ENCODE data around the gene PPFIBP2.

PPFIBP2 gene

DNA sequence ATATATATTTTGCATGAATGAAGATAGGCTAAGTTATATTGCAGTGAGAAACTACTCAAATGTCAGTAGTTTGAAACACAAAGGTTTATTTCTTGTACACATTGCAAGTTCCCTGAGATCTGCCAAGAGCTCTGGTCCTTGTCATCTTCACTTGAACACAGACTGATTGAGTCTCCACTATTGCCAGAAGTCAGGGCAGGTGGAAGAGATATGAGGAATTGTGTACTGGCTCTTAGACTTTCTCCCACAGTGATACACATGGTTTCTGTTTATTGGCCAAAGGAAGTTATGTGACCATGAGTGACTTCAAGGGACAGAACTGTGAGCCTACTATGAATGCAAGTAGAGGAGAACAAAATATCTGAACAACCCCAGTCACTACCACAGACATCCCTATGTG, 44.2 kb downstream of the PPFIBP2 start:
- no peak for DNase-seq

DNA sequence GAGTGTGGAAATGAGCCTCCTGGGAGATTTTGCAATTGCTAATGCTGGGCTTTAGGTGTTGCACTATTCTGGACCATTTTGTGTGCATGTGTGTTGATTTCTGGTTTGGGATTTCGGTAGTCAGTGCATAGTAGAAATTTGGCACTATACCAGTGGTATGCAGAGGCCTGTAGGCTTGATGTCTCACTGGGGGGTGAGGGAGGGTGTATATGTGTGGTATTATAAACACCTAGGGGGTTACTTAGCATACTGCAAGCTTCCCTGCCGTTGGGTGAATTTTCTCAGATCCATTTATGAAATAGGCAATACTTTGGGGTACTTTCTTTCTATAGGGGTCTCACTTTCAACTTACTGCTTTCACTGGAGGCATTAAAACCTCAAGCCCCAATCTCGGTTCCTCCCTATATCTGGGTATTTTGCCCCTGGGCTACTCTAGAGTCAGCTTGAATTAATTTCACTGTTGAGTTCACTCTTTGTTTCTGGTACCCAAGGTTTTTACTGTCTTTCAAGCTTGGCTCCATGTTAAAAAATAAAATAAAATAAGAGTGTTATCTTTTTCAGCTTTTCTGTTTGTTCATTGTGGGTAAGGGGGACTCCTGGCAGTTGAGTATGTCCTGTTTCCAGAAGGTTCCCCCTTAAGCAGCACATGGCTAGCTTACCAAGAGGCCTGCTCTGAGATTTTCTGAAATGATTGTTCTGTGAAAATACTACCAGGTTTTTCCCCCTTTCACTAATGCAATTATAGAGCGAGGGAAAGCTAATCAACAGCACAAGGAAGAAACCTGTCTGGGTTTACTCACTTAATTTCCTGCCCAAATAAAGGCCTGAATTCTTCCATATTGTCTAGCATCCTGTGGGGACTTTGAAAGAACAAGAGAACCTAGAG, 45.8 kb downstream of the PPFIBP2 start:
- no peak for DNase-seq

DNA sequence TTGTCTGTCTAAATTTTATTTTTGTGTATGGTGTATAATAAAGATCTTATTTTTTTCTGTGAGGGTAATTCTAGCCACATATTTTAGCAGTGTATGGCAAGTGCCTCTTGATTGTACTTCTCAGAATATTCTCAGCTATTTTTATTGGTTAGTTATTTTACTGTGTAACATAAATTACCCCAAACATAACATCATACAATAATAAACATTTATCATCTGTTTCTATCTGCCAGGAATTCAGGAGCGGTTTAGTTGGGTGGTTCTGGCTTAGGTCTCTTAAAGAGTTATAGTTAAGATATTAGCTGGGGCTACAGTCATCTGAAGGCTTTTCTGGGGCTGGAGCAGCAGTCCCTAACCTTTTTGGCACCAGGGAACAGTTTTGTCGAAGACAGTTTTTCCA, 47.8 kb downstream of the PPFIBP2 start:
- no peak for DNase-seq

DNA sequence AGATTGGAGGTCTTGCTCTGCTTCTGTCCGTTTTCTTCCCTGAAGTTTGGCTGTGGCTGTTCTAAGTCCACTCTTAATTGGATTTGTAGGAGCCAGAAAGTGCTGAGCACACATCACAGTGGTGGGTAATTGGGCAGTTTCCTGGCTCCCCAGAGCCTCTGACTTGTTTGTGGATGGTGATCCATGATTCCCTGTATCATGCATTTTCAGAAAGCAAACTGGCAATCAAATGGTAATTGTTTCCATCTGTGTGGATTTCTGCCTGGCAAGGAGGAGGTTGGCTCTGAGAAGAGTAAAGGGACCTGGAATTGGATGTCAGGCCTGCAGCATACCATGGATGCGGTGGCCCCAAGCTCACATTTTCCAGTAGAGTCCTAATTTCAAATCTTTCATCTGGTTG, 49.5 kb downstream of the PPFIBP2 start:
- no peak for DNase-seq

DNA sequence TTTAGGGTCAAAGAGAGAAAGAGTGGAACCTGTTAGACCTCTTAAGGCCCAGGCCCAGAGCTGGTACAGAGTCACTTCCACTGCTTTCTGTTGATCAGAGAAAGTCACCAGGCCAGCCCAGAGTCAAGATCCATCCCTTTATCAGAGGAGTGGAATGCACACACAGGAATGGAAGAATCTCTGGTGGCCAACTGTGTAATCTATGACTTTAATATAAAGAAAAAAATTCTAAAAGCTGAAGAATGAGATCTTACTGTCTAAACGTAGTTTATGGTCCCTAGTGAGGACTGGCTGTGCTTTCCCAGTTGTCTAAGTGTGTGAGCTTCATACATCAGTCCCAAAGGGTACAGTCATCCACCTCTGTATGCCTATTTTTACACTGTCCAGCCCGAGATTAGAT, 51.0 kb downstream of the PPFIBP2 start:
- no peak for DNase-seq

DNA sequence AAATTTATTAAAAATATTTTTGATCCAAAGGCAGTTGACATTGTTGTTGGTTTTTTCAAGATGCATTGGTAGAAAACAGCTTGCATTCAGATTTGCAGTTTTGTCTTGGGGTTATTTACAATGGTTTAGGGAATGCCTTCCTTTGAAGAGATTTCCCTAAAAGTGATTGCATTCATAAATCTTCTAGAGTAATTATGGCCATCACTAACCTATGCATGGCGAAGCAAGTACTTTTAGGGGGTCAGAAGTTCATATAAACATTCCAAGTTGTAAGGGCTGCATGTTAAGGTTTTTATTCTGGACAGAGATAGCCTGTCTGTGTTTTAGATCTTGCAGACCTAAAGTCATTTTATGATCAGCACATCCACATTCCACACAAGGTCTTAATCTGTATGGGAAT, 53.5 kb downstream of the PPFIBP2 start:
- no peak for DNase-seq

DNA sequence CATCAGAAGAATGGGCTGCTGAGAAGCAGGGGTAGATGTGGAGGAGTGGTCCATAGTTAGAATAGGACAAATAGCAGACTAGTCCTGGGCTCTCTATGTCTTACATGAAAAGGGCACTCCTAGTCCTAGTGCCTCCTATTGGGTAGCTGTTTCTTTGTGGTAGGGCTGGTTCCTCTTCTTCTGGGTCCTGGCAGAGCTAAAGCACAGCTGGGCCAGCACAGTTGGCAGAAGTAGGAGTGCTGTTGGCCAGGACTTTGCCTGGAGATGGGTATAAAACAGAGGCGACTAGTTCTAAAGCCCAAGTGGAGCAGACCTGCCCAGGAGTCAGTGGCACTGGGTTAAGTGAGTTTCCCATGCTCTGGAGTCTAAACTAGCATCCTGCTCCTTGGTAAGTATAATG, 55.2 kb downstream of the PPFIBP2 start:
- no peak for DNase-seq

DNA sequence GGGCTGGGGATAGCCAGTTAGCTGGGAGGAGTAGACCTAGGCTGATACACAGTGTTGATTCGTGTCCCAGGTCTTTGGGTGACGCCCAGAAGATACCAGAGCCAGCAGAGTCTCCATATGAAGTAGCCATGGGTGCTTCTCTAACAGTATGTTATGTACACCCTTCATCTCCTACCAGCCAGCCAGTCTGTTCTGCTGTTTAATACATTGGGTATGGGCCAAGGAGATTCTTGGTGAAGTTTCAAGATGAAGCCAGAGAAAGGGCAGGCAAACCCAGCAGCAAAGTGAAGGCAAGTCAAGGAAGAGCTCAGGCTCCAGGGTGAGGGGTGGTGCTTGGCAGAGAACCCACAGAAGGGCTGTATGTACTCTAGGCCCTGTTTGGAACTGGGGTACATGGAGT, 56.4 kb downstream of the PPFIBP2 start:
- no peak for DNase-seq

DNA sequence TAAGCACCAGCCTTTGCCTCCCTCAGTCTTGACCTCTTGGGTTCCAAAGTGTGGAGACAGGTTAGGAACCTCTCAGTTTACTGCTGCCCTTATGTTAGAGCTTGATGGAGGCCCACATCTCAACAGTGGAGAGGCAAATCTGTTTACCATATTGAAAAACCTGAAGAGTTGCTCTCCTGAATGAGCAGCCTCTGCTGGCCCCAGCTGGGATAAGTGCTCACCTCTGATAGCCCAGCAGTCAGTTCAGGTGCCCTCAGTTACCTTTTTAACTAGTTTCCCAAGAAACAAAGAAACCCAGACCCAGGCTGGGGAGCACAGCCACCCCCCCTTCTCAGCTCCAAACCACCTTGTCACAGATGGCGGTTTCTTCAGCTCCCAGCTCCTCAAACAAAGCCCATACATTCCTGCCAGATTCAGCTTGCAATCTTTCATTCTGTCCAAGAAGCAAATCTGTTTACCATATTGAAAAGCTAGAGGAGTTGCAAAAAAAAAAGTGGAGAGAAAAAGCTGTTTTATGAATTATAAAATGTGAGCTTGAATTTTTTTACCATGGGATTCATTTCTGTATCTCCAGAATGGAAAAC, 57.2 kb downstream of the PPFIBP2 start:
- DNase-seq = no peak

DNA sequence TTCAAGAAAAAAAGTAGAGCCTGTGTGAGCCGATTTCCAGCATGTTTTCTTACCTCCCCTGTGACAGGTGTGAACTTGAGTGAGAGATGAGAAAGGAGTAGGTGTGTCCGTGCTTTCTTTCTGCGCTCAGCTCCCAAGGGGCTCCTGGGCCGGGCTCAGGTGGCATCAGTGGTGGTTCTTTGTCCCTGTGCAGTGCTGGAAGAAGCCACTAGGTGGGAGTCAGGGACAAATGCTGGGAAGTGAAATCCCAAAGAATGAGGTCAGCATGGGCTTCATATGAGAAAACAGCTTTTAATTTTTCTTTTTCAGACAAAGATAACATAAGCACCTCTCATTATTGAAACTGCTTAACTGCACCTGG, 57.8 kb downstream of the PPFIBP2 start:
- DNase-seq = no peak

DNA sequence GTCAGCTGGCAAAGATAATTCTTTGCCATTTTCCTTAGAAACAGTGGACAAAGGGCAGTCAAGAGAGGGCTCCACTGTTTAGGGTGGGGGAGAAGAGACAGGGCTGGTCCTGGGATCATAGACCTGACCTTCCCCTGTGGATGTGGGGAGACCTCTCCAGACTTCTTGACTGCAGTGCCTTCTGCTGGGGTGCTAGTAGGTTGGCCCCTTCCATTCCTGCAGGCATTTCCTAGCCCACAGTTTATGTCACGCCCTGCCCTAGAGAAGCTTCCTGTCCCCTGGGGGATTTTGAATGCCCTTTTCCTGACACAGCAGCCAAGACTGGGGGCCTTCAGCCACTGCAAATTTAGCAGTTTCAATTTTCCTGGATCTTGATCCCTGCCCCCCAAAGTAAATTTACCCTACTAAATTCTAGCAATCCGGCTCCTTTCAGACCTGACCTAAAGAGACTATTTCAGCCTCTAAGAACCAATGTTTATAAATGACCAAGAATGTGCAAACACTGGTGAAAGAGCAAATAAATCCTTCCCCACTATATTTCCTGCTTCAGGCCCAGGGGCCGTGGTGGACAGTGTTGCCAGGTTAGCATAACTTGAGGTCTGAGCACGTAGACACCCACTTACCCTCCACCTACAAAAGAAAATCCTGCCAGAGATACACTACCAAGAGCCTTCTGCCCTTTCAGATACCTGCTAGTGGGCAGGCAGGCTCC, 58.4 kb downstream of the PPFIBP2 start:
- DNase-seq = no peak

DNA sequence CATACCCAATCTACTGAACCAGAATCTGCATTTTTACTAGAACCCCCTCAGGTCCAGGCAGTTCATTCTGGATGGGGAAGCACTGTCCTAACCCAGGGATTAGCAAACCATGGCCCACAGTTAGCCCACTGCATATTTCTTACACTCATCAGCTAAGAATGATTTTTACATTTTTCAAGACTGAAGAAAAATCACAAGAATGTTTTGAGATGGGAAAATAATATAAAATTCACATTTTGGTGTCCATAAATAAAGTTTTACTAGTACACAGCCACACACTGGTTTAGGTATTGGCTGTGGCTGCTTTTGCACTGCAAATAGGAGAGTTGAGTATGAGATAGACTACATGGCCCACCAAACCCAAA, 59.4 kb downstream of the PPFIBP2 start:
- no peak for DNase-seq

DNA sequence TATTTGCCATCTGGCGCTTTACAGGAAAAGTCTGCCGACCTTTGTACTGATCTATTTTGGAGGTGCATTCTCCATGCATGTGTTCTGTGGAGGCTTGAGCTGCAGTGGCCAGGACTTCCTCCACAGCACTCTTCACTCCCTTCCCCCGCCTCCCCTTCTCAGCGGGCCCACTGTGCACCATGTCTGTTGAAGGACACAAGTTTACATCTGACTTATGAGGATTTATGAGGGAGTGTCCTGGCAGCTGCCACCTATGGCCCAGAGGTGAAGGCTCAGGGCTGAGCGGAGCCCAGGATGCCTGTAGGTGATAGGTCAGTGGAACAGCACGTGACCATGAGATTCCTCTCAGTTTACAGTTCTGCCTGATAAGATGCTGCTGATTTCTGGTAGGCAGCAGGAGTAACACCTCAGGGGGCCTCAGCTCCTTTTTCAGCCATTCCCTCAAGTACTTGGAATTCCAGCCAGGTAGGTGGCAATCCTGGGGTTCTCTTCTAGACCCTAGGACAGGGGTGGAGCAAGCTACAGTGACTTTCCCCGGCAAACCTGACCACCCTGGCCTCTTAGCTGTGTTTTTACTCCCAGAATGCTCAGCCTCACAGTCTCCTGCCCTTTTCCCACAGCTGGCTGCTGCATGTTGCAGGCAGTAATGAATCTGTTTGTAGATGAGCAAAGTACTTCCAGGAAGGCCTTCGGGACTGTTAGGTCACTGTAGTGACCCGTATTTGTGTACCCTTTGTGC, 59.9 kb downstream of the PPFIBP2 start:
- DNase-seq = no peak

DNA sequence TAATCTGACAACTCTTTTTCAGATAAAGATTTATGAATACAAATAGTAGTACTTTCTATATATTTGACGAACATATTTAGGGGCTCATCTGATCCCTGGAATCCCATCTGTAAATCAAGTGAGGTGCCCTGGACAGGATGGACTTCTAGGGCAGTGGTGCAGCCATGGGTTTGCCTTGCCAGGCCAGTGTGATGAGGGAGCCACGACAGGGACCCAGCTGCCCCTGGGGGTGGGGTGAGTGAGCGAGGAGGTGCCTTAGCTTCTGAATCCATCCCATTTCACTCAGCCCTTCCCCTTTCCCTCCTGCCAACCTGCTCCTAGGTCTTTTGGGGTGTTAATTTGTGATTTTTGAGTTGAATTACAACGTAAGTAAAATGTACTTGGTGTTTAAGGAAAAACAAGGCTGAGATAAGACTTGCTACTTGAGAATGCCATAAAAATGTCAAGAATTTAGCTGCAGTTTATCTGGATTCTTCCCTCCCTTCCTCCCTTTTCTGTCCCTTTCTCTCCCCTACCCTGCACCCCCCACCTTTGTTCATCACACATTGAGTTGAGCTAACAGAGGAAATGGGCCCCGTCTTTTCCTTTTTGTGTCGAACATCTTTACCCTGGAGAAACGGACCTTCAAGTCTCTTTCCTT, 60.8 kb downstream of the PPFIBP2 start:
- DNase-seq = no peak

DNA sequence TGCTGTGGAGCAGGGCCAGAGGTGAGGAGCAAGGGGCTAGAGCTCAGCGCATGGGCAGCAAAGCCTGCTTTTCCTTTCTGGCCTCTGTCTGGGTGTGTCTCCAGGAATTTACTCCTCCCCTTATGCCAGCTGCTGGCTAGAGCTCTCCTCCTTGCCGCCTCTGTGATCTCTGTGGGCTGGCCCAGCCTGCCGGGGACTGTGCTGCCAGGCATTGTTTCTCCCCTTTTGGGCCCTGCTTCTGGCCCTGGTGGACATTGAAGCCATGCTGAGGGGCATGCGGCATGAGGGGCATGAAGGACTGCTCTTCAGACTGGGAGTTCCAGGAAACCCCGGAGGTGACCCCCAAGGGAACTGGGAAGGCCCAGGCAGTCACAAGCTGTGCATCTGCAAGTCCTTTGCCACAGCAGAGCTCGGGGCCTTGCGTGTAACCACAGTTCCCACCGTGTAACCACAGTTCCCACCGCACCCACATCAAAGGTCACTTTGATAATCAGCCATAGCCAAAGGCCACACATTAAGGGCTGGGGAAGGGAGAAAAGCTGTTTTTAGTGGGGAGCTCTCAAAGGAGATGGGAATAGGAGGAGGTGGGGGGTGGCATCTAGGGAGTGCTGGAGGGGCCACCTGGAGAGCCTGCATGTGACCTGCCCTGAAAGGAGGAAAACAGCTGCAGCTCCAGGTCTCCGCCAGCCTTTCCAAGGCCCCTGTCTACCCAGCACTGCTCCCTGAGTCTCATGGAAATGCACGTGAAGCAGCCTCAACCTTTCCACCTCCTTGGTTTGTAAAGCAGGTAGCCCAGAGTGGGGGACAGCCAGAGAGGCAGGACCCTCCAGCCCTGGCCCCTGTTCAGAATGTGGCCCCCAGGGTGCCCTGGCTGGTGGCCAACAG, 62.3 kb downstream of the PPFIBP2 start:
- no peak for DNase-seq

DNA sequence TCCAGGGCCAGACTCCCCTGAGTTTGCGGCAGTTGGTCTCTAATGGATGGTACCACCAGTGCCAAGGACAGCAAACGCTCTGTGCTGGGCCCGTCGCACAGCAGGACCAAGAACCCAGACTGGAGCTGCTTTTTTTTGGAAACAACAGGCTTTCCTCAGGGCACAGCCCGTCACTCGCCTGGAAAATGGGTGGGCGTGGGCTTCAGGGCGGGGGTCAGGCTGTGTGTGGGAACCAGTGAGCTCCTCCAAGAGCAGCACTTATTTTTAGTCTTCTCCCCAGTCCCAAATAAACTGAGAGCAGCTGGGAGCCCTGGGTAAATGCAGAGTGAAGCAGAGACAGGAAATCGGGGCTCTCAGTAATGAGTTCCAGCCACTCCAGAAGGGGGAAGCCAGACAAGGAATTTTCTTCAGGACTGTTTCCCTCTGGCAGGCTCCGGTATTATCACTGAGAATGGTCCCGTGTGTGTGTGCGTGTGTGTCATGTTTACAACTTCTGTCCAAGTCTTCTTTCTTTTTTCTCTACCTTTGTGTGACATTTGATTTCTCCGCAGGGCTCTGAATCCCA, 63.0 kb downstream of the PPFIBP2 start:
- DNase-seq = no peak

DNA sequence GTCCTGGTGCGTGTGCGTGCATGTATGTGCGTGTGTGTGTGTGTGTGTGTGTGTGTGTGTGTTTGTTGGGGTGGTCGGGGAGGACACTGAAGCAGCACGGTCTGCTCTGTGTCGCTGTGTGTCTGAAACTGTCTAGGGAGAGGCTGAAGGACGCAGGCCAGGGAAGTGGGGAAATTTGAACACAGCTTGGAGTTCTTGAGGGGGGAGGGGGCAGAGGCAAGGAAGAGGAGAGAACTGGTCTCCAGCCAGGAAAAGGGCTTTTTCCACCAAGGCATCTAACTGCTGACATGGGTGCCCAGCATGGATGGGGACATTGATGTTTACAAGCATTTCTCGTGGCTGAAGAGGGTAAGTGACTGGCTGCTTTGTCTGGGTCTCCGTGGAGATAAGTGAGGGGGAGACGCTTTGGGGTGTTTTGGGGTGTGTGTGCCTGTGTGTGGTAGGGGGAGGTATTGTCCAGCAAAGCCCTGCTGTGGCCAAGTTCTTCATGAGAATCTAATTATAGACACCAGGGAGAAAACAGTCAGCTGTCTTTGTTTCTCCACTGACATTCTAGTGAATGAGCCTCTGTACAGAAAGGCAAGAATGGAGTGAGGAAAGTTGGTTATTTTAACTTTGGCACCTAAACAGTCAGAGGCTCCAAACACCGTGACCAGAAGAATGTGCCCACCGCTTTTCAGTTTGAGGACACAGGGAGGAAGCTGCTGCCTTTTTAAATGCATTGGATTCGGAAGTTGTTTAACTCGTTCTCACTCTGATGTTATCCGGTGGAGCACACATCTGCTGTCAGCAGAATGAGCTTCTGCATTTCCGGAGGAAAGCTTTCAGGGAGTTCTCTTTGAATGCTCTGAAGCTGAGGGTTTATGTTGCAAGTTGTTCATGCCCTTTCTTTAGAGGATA, 63.7 kb downstream of the PPFIBP2 start:
- DNase-seq = peak in 1 of 2 donors; percentile 26

DNA sequence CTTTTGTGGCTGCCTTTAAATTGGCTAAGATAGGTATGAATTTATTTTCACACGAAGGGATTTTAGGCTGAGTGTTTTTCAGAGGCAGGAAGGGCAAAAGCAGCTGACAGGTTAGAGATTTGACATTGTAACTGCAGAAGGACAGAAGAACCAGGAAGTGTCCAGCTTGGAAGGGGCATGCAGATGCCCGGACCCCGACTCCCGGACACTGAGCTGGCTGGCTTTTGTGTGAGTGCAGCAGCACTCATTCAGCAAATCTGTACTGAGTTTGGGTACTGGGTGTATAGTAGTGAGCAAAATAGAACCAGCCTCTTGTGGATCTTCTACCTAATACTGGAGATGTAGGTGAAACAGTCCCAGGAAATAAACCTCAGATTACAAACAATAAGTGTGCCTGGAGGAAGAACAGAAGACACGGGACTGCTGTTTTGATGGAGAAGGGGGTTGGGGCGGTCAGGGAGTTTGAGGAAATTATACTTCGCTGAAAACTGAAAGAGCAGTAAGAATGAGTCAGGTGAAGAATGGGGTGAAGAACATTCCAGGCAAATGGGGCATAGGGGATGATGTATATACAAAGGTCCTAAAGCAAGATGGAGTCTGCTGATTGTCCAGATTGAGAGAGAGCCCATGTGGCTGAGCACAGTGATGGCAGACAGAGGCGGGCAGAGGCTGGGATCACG, 64.6 kb downstream of the PPFIBP2 start:
- DNase-seq = no peak

DNA sequence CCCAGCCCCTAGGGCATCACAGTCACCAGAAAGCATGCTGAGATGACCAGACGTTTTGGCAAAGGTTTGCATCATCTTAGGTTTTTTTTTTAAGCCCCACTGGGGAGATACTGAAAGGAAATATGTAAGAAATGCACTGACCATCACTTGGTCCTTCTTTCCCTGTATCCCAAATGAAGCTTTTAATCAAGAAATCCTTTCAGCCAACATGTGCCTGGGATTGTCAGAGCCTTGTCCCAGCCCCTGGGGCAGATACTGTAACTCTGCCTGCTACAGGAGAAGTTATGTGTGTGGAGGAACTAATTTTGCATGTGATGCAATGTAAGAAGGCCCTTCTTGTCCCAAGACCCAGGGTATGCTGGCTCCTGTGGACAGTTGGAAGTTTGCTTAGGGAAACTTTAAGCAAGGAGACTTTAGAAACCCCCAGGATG, 65.6 kb downstream of the PPFIBP2 start:
- DNase-seq = no peak
